DMS114 treated with DMSO at 0.1 percent for 48 hours (cell line): Measurements from ENCODE around the gene ABCB9.

Experiments used
- DNase-seq: peaks from one replicate; lab custom pipeline; 2025; ENCODE audit not compliant: unreplicated experiment; lab: John Stamatoyannopoulos, UW

The ABCB9 gene

GRCh38 chr12:122982963-122983788 is 16.9 kb upstream of the ABCB9 start:
- no peak for DNase-seq

DNA sequence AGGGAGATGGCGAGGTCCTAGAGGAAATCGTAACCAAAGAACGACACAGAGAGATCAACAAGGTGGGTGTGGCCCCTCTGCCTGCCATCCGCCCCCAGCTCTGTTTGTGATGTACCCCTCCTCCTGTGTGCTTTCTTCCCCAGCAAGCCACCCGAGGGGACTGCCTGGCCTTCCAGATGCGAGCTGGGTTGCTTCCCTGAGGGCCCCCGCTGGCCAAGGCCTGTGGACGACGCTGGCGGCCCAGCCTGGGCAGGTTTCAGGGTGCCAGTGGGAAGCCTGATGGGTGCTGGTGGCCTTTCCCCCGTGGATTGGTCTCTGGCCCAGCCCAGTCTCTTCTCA is 16.2 kb upstream of the ABCB9 start:
- no peak for DNase-seq

DNA sequence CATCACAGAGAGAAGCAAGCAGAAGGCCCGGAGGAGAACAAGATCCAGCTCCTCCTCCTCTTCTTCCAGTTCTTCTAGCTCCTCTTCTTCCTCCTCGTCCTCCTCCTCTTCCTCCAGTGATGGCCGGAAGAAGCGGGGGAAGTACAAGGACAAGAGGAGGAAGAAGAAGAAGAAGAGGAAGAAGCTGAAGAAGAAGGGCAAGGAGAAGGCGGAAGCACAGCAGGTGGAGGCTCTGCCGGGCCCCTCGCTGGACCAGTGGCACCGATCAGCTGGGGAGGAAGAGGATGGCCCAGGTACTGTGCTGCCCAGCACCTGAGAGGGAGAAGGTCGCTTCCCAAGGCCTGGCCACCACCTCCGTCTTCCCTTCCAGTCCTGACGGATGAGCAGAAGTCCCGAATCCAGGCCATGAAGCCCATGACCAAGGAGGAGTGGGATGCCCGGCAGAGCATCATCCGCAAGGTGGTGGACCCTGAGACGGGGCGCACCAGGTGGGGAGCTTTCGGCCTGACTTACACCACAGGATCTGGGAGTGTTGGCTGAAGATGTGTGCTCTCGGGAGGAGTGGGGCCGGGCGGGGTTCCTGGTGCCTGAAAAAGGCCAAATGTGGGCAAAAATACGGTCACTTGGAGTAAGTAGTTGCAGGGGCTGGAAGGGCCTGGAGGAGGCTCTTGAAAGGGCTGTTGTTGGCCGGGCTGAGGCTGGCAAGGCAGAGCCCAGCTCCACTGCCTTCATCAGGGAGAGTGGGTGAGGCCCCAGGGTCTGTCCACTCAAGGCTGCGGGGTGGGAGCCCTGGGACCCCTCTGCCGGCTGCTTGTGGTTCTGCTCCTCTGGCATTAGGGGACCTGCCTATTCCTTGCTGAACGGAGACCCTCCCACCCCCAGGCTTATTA is 15.6 kb upstream of the ABCB9 start:
- DNase-seq = no peak

- DNase-seq = no peak
Measured at GRCh38 chr12:122981036-122981471, 14.8 kb upstream of the ABCB9 start.

DNA sequence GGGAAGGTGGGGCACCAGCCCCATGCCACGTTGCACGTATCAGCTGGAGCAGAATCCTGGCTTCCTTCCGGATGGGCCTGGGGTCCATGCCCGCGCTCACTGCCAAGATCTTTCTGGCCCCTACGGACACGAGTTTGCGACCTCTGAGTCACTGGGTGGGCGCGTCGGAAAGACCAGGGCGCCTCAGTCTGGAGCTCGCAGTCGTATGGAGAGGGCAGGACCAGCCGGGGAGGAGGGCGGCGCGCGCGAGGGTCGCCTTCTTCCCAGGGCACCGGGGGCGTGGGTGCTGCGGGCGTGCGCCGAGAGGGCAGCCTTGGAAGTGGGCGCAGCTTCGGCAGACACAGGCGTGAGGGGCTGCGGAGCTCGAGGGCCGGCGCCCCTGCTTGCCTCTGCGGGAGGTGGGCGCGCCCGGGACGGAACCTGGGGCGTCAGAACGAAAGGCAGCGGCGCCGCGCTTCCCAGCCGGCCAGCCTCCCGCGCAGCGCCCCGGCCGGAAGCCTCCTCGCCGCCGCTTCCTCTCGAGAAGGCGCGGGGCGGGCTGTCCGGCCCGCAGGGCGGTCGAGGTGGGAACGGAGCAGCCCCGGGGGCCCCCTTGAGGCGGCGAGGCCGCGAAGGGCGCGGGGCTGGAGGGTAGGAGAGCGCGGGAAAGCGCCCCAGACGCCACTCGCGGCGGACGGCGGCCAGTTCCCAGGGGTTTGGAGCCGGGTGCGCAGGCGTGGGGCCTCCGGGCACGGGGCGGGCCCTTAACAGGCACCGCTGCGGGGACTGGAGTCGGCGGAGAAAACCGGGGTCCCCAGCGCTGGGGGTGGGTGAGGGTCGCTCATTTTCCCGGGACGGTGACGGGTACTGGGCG is 14.1 kb upstream of the ABCB9 start, which contains the start of gene ARL6IP4:
ARL6IP4 (plus strand) TSS at position 499 of the 853 bp plus-strand sequence. CDS start 459 bp downstream, outside the sequence.
- no peak for DNase-seq

DNA sequence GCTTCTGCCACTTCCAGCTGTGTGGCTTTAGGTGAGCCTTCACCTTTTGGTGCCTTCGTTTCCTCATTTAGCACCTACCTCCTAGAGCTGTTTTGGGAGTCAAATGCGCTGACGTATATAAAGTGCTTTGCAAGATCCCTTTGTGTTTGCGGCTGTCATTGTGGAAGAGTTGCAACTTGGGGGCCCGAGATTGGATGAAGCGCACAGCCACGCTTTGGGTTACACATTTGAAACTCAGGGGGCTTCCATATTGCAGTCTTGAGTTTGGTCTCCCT is 13.6 kb upstream of the ABCB9 start:
- no peak for DNase-seq

- no peak for DNase-seq
Measured at GRCh38 chr12:122979001-122979907, 13.0 kb upstream of the ABCB9 start.

GRCh38 chr12:122978507-122978955 is 12.3 kb upstream of the ABCB9 start:
- no peak for DNase-seq

- DNase-seq = no peak
Measured at GRCh38 chr12:122977655-122978392, 11.6 kb upstream of the ABCB9 start.

DNA sequence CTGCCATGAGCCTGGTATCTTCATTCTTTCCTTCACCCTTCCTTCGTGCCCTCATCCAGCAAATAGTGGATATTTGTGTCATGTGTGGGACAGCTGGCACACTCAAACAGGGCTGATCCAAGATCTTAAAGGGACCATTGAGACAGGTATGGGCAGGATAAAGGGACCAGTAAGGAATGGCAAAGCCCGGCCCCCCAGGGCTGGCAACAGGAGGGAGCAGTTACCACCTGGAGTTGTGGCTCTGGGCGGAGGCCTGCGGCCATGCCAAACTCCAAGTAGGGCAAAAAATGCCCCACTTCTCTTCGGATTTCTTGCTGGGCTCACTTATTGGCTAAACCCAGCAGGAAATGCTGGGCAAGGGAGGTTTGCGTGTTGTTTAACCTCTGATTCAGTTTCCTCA is 10.9 kb upstream of the ABCB9 start:
- no peak for DNase-seq

DNA sequence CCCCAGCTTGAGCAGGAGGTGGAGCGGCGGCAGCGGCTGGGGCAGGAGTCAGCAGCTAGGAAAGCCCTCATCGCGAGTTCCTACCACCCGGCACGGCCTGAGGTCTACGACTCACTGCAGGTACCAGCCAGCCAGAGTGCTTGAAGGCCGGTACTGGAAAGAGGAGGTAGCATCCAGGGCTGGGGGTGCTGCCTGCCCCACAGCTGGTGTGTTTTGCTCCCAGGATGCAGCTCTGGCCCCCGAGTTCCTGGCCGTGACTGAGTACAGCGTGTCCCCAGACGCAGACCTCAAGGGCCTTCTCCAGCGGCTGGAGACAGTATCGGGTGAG is 10.3 kb upstream of the ABCB9 start:
- no peak for DNase-seq

GRCh38 chr12:122975790-122976647 is 9.8 kb upstream of the ABCB9 start:
- no peak for DNase-seq

GRCh38 chr12:122974892-122975789 is 8.9 kb upstream of the ABCB9 start, which contains the start of gene OGFOD2:
Gene OGFOD2 (plus strand): TSS chr12:122975244. CDS start chr12:122975252, 8 bp downstream.
- DNase-seq = peak; percentile 87

- peak; percentile 96 for DNase-seq
Measured at GRCh38 chr12:122974274-122974891, 8.1 kb upstream of the ABCB9 start.

GRCh38 chr12:122969676-122970075 is 3.4 kb upstream of the ABCB9 start:
- DNase-seq = no peak

GRCh38 chr12:122968104-122968503 is 1.8 kb upstream of the ABCB9 start:
- DNase-seq = no peak
